Activated naive CD8-positive, alpha-beta T cell treated with anti-CD3 and anti-CD28 coated beads, Interleukin-2, amount 50 U/mL, for 24 hours (primary cell): ENCODE results near the gene SLC17A4.
"Not testable (repeated sequence)": the region's sequence is repeated elsewhere in the genome, so short reads cannot be mapped to it uniquely, and the experiment has no call there.

Experiments used
- ATAC-seq: fragments of 150-1000 bp; cut with Tn5 transposase; one replicate; pipeline ENCODE4 v1.10.0; 2021
- DNase-seq: peaks from one replicate; pipeline ENCODE4 v3.0.0; 2021
- H3K27ac Mint-ChIP-seq: one replicate; pipeline ENCODE4 v1.8.0; 2021; ENCODE audit warnings: mild to moderate bottlenecking, mixed read lengths
- H3K27me3 Mint-ChIP-seq: one replicate; pipeline ENCODE4 v1.8.0; 2021; ENCODE audit warnings: mixed read lengths
- H3K36me3 Mint-ChIP-seq: one replicate; pipeline ENCODE4 v1.8.0; 2021; ENCODE audit warnings: low read depth, mixed read lengths
- H3K4me1 Mint-ChIP-seq: one replicate; pipeline ENCODE4 v1.8.0; 2021; ENCODE audit warnings: mixed read lengths
- H3K4me3 Mint-ChIP-seq: one replicate; pipeline ENCODE4 v1.8.0; 2021; ENCODE audit warnings: mild to moderate bottlenecking, moderate library complexity, mixed read lengths
- H3K9me3 Mint-ChIP-seq: one replicate; pipeline ENCODE4 v1.8.0; 2021; ENCODE audit warnings: mixed read lengths

The SLC17A4 gene

DNA sequence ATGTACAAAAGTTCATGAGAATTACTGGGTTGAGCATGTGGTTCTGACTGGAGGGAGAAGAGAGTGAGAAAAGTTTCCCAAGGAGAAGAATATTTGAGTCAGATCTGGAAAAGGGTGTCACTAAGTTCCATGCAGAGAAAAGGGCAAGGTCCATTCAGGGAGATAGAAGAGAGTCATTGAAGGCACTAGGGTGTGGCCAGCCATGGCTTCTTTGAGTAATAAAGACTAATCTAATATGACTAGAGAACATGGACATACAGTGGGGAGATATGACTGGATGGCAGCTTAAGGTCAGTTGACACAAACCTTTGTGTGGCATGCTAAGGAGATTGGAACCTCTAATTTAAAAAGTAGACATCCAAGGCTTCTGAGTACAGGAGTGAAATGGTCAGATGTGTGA, 10.7 kb upstream of the SLC17A4 start:
- no peak overlapping the region for H3K4me3 Mint-ChIP-seq

DNA sequence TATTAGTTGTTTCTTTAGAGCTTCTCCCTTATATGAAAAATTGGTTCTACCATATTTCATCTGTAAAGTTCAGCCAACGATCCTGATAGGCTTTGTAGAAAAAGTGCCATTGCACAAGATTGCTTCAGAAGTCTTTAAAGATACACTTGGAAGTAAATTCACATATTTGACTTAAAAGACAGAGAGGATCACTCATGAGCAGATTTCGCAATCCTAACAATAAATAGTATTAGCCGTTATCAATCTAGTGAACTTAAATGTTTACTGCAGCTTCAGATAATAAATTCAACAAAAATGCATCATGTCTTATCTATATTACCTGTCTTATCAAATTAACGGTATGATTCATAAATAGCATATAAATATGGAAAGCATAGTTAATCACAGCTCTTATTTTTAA, 8.7 kb upstream of the SLC17A4 start:
- H3K27me3 Mint-ChIP-seq: no peaks in the 10 kb centered on the region
- ATAC-seq (no peak), DNase-seq (no peak)
- no peaks in the 10 kb centered on the region for H3K36me3 Mint-ChIP-seq
- H3K4me3 Mint-ChIP-seq: no peak overlapping the region
- H3K27ac Mint-ChIP-seq: no peak overlapping the region
- H3K4me1 Mint-ChIP-seq: no peaks in the 10 kb centered on the region
- peaks cover 2% of the 10 kb centered on the region for H3K9me3 Mint-ChIP-seq

More for the DNA sequence above, 10.7 kb upstream of the SLC17A4 start:
- peaks cover 2% of the 10 kb centered on the region for H3K9me3 Mint-ChIP-seq
- ATAC-seq (peak; percentile 20), DNase-seq (no peak)
- H3K27ac Mint-ChIP-seq: no peak overlapping the region
- H3K4me1 Mint-ChIP-seq: no peaks in the 10 kb centered on the region
- H3K36me3 Mint-ChIP-seq: no peaks in the 10 kb centered on the region
- H3K27me3 Mint-ChIP-seq: no peaks in the 10 kb centered on the region

DNA sequence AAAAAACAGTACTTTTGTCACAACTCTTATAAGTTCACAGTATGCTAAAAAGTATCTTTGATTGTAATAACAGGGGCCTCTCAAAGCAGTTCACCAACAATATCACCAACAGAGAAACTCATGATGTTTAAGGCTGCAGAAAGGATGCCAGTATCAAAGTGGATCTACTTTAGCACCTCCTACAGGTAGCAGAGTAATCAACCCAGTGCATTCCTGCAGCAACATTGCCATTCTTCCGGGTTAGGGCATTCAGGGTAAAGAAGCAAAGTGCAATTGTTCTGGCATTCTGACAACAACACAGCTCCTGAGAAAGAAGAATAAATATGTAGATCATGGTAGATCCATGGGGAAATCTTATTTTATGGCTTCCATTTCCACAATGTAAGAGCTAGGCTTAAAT, 7.6 kb upstream of the SLC17A4 start:
- DNase-seq (no peak), ATAC-seq (no peak)
- no peaks in the 10 kb centered on the region for H3K36me3 Mint-ChIP-seq
- H3K27me3 Mint-ChIP-seq: no peaks in the 10 kb centered on the region
- no peak overlapping the region for H3K27ac Mint-ChIP-seq
- H3K9me3 Mint-ChIP-seq: peaks cover under 1% of the 10 kb centered on the region
- no peaks in the 10 kb centered on the region for H3K4me1 Mint-ChIP-seq
- H3K4me3 Mint-ChIP-seq: no peak overlapping the region

DNA sequence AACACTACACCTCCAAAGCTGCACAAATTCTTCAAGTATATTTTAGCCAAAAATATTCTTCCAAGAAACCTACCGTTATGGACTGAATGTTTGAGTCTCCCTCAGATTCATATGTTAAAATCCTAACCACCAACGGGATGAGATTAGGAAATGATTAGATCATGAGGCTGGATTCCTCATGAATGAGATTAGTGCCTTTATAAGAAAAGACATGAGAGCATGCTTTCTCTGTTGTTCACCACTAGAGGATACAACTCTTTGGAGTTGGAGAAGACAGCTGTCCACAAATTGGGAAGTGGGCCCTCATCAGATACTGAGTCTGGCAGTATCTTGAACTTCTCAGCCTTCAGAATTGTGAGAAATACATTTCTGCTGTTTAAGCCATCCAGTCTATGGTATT, 7.1 kb upstream of the SLC17A4 start:
- H3K27me3 Mint-ChIP-seq: no peaks in the 10 kb centered on the region
- H3K27ac Mint-ChIP-seq: no peak overlapping the region
- no peak for ATAC-seq

DNA sequence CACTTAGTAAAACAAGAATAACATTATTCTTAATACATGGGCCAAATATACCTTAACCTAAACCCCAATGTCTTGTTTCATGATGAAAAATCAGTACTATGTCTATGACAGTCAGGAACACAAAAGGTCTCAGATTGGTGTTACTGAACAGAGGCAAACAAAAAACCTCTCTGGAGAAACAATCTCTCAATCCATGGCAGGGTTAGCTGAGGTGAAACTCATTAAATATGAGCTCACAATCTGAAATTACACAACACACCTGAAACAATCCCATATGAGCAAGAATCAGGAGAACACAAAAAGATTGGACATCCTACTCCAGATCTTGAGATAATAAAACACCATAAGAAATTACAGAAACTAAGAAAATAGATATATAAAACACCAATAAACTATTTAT, 6.5 kb upstream of the SLC17A4 start:
- Mint-ChIP-seq H3K4me3 (no peak overlapping the region), H3K27me3 (no peaks in the 10 kb centered on the region), H3K9me3 (no peaks in the 10 kb centered on the region), H3K27ac (no peak overlapping the region), H3K36me3 (no peaks in the 10 kb centered on the region), H3K4me1 (no peaks in the 10 kb centered on the region)
- DNase-seq (no peak), ATAC-seq (no peak)

More for the DNA sequence above, 7.1 kb upstream of the SLC17A4 start:
- no peaks in the 10 kb centered on the region for H3K4me1 Mint-ChIP-seq
- no peaks in the 10 kb centered on the region for H3K9me3 Mint-ChIP-seq
- H3K36me3 Mint-ChIP-seq: no peaks in the 10 kb centered on the region
- DNase-seq: no peak
- H3K4me3 Mint-ChIP-seq: no peak overlapping the region

GRCh38 chr6:25748601-25749517, 5.7 kb upstream of the SLC17A4 start:
- not testable (repeated sequence) for H3K4me1 Mint-ChIP-seq, H3K36me3 Mint-ChIP-seq, H3K4me3 Mint-ChIP-seq, H3K27me3 Mint-ChIP-seq, ATAC-seq, DNase-seq, H3K9me3 Mint-ChIP-seq, H3K27ac Mint-ChIP-seq

DNA sequence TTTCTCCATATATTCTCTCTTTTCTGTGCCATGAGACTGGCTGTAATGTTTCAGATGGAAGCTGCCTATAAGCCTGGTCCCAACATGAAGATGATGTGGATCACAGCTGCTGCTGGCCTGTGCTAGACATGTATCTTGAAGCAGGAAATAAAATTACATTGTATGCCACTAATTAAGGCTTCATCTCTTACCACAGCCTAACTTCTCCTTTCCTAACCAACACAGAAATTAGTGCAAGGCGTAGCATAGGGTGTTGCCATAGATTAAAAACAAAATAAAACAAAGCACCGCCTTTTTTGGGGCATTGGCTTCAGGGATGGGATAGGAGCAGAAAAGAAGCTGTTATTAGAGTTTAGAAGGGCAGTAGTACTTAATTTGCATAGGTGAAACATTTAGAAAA, 4.7 kb upstream of the SLC17A4 start:
- Mint-ChIP-seq H3K4me3 (no peak overlapping the region), H3K27ac (no peak overlapping the region), H3K36me3 (no peaks in the 10 kb centered on the region), H3K9me3 (no peaks in the 10 kb centered on the region), H3K4me1 (no peaks in the 10 kb centered on the region), H3K27me3 (no peaks in the 10 kb centered on the region)
- ATAC-seq (no peak), DNase-seq (no peak)

DNA sequence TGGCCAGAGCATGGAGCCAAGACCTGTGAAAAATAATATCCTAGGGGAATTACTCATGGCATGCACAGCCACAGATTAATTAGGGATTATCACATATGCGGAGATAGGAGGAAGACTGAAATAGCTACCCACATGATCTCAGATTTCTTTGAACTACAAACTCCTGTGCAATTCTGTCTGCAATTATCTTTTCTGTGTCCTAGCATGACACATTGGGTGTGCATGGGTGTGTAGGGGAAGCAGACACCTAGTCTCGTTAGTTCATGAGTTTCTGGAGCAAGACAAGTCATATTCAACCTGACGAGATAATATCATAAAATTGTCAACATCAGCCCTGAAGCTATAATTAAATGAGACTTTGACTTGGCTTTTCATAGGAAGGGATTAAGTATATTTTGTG, 3.6 kb upstream of the SLC17A4 start:
- Mint-ChIP-seq H3K4me3 (no peak overlapping the region), H3K9me3 (no peaks in the 10 kb centered on the region), H3K27me3 (no peaks in the 10 kb centered on the region), H3K4me1 (no peaks in the 10 kb centered on the region), H3K36me3 (no peaks in the 10 kb centered on the region), H3K27ac (no peak overlapping the region)
- ATAC-seq: no peak
- no peak for DNase-seq

GRCh38 chr6:25753079-25753478, 1.5 kb upstream of the SLC17A4 start:
- Mint-ChIP-seq H3K9me3 (no peaks in the 10 kb centered on the region), H3K36me3 (no peaks in the 10 kb centered on the region), H3K4me3 (no peak overlapping the region), H3K4me1 (no peaks in the 10 kb centered on the region), H3K27ac (no peak overlapping the region), H3K27me3 (peaks cover 1% of the 10 kb centered on the region)
- ATAC-seq (no peak), DNase-seq (no peak)

DNA sequence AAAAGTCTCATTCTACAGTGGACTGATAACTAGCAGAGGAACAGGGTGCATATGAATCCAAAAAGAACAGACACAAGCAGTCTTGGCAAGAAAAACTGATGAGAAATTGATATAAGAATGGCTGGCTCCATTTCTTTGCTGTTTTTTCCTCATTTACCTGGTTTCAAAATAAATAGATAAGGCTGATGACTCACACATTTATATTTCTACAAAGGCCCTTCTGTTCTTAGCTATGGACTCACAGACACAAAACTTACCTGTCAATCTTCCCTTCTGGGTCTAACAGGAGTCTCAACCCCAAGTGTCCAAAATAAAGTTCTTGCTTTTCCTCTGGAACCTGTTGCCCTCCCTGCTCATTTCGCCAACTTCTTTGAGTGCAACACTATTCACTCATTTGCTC, 941 bp downstream of the SLC17A4 start:
- Mint-ChIP-seq H3K27me3 (peaks cover 5% of the 10 kb centered on the region), H3K36me3 (no peaks in the 10 kb centered on the region), H3K4me3 (no peak overlapping the region), H3K9me3 (no peaks in the 10 kb centered on the region), H3K27ac (no peak overlapping the region), H3K4me1 (no peaks in the 10 kb centered on the region)
- DNase-seq (no peak), ATAC-seq (no peak)

DNA sequence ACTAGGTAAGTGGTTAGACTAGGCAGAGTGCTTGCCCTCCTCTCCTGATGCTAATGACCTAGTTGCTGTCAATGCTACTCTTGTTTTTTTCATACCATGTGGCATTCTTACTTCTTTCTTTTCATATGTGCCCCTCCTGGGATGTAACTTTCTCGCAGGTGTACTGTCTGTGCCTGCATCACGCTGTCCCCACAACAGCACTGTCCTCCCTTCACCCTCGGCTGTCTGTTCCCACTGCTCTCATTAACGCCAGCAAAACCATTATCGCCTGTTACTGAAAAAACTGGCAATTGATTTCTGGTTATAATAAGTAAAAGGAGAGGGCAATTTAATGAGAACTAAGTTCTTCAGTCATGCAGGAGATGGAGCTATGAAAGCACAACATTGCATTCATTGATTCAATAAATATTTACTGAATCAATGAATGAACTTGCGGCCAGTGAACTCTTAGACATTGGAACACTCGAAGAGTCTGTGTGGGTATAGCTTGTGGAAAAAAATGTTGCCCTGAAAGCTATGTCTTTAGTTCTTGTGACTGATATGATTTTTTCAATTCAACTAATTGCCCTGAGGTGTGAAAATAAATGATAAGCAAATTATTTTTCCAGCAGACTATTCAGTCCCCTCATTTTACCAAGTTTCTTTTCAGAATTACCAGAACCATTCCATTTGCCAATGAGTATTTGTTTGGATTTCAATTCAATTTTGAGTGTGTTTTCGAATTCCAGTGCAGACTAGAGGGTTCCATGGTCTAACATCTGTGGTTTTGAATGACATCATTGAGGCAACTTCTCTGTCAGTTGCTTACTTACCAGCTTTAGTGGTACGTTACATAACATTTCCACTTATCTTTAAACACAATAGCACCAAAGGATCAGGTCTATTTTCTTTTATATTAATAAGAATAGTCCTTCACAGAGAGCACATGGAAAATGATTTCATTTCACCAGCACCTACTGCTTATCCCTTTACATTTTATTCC, 2.1 kb downstream of the SLC17A4 start:
- Mint-ChIP-seq H3K4me1 (no peaks in the 10 kb centered on the region), H3K27me3 (peaks cover 5% of the 10 kb centered on the region), H3K4me3 (no peak overlapping the region), H3K36me3 (no peaks in the 10 kb centered on the region), H3K27ac (no peak overlapping the region), H3K9me3 (no peaks in the 10 kb centered on the region)
- no peak for DNase-seq
- ATAC-seq: no peak

DNA sequence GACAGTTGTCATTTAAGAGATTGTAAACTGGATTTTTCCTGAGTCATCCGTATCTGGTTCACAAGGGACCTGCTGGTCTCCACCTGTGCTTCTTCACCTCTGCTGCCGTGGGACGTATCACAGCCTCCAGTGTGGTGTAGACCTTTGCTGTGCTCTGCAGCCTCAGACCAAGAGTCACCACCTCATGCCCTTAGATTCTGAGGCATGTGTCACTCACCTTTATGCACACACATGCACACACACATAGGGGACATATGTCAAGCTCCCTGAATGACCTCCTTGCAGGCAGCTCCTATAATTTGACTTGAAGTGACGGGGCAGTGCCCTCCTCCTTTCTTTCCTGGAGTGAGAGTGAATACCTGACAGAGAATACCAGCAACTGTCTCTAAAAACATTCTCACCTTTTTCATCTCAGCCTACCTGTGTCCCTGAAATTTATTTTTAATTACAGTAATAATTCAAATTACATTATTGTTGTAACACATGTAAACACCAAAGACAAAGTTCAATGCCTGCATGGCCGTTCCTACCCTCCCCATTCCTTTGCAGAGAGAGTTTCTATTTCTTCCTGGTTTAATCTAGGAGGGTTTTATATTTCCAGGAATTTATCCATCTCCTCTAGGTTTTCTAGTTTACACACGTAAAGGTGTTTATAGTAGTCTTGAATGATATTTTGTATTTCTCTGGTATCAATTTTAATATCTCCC, 3.5 kb downstream of the SLC17A4 start:
- no peak for ATAC-seq
- no peak overlapping the region for H3K27ac Mint-ChIP-seq
- no peak for DNase-seq
- H3K9me3 Mint-ChIP-seq: no peaks in the 10 kb centered on the region
- no peaks in the 10 kb centered on the region for H3K4me1 Mint-ChIP-seq
- no peaks in the 10 kb centered on the region for H3K36me3 Mint-ChIP-seq
- peaks cover 5% of the 10 kb centered on the region for H3K27me3 Mint-ChIP-seq
- H3K4me3 Mint-ChIP-seq: no peak overlapping the region

DNA sequence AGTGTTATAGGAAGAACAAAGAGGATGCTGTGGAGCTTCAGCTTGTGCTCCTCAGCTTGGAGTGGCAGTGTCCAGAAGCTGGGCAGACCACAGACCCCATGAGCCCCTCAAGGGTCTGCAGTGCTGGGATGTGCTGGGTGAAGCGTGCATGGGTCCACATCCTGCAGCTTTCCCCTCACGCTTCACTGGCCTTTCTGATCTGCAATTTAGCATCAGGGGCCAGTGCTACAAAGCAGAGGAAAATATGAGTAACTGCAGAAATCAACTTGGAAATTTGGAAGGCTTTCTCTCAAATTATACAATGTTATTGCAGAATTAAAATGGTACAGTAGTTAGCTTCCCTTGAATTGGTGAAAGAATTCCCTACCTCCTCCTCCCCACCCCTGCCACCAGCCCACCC, 10.1 kb downstream of the SLC17A4 start:
- Mint-ChIP-seq H3K27me3 (peaks cover 7% of the 10 kb centered on the region), H3K36me3 (no peaks in the 10 kb centered on the region), H3K4me1 (no peaks in the 10 kb centered on the region), H3K27ac (no peak overlapping the region), H3K4me3 (no peak overlapping the region), H3K9me3 (no peaks in the 10 kb centered on the region)
- ATAC-seq (no peak), DNase-seq (no peak)

DNA sequence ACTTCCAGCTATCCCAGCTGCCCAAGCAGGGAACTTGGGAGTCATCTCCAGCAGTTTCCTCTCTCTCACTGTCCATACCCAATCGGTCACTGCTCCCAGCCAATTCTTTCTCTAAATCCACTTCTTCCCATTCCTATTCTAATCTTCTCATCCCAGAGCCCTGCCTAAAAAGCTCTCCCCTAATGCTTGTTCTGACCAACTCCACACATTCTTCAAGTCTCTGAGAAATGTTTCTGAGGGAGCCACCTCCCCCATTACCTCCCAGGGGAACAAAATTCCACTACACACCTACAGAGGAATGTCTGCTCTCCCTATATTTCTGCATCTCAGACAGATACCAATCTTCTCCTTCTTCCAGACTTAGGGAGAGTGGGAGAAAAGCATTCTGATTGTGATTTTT, 14.0 kb downstream of the SLC17A4 start:
- H3K27me3 Mint-ChIP-seq: peaks cover 11% of the 10 kb centered on the region
- H3K27ac Mint-ChIP-seq: no peak overlapping the region
- no peaks in the 10 kb centered on the region for H3K9me3 Mint-ChIP-seq
- no peak for ATAC-seq
- H3K4me1 Mint-ChIP-seq: no peaks in the 10 kb centered on the region
- H3K36me3 Mint-ChIP-seq: no peaks in the 10 kb centered on the region
- H3K4me3 Mint-ChIP-seq: no peak overlapping the region
- DNase-seq: no peak
